K562 treated with DMSO at 1 percent for 12 hours (cell line): ENCODE data around the gene CNPY3. TPM values are rescaled to one million over a fixed set of nuclear protein-coding genes. Genes with fewer than 3 reads are reported as not detected.

Experiments
- total RNA-seq: library from RNA; unstranded; fragments of 300-600 nt; gene quantifications from 2 replicates; pipeline ENCODE4 v1.2.3, GENCODE V29; 2022; ENCODE audit not compliant: insufficient read depth

CNPY3 gene
- total RNA-seq: 26.2 and 29.2 TPM in 2 replicates

GRCh38 chr6:42928986-42929820 is at the start of gene CNPY3:
TSS of gene CNPY3 (plus strand) at chr6:42929480. CDS start at chr6:42929571, 91 bp downstream.

GRCh38 chr6:42915732-42916131 is 13.5 kb upstream of the CNPY3 start, which contains the start of gene PTCRA:
TSS of gene PTCRA (plus strand) at chr6:42916053. CDS start at chr6:42916070, 17 bp downstream.

GRCh38 chr6:42960243-42961019 is 31.2 kb downstream of the CNPY3 start, which contains the start of gene GNMT:
TSS of gene GNMT (plus strand) at chr6:42960754. CDS start at chr6:42960768, 14 bp downstream.

GRCh38 chr6:42978839-42979522 is 49.7 kb downstream of the CNPY3 start, which contains the start of gene PEX6:
TSS of gene PEX6 (minus strand) at chr6:42979181. CDS start at chr6:42979150, 31 bp downstream.

GRCh38 chr6:42984001-42984923 is 55.0 kb downstream of the CNPY3 start, which contains the start of gene PPP2R5D:
TSS of gene PPP2R5D (plus strand) at chr6:42984570. CDS start at chr6:42984678, 108 bp downstream.

Other genes starting within 250 kb of the CNPY3 start
- not detected in 2 replicates for gene PRPH2, start 206.9 kb upstream of the CNPY3 start, total RNA-seq
- gene TBCC, start 183.4 kb upstream of the CNPY3 start, total RNA-seq: 42.9 and 62.7 TPM in 2 replicates
- gene BICRAL, start 147.4 kb upstream of the CNPY3 start, total RNA-seq: 2.1 and 8.3 TPM in 2 replicates
- 63.5 and 115 TPM in 2 replicates for gene RPL7L1, start 49.9 kb upstream of the CNPY3 start, total RNA-seq
- not detected in 2 replicates for gene PTCRA, start 13.4 kb upstream of the CNPY3 start, total RNA-seq
- not detected in 2 replicates for gene GNMT, start 31.3 kb downstream of the CNPY3 start, total RNA-seq
- 40.6 and 51.9 TPM in 2 replicates for gene PEX6, start 49.7 kb downstream of the CNPY3 start, total RNA-seq
- gene PPP2R5D, start 55.1 kb downstream of the CNPY3 start, total RNA-seq: 28.8 and 63.1 TPM in 2 replicates
- gene MEA1, start 84.5 kb downstream of the CNPY3 start, total RNA-seq: 103 and 123 TPM in 2 replicates
- gene KLHDC3, start 84.8 kb downstream of the CNPY3 start, total RNA-seq: 176 and 182 TPM in 2 replicates
- gene RRP36, start 92.1 kb downstream of the CNPY3 start, total RNA-seq: 89.7 and 118 TPM in 2 replicates
- gene CUL7, start 124.4 kb downstream of the CNPY3 start, total RNA-seq: 19.4 and 31.7 TPM in 2 replicates
- 113 and 127 TPM in 2 replicates for gene MRPL2, start 130.0 kb downstream of the CNPY3 start, total RNA-seq
- gene KLC4, start 130.2 kb downstream of the CNPY3 start, total RNA-seq: 22.5 and 34.5 TPM in 2 replicates
- gene PTK7, start 146.8 kb downstream of the CNPY3 start, total RNA-seq: 9.1 and 16.9 TPM in 2 replicates
- 23.4 and 33.8 TPM in 2 replicates for gene SRF, start 241.8 kb downstream of the CNPY3 start, total RNA-seq